ENCODE measurements around the gene TMEM63A.

Gene TMEM63A

GRCh38 chr1:225866981-225867380 lies 15.2 kb downstream of the TMEM63A start:
- no peak for DNase-seq (ENCODE audit: low read depth, low spot score)

GRCh38 chr1:225866061-225866837 lies 15.9 kb downstream of the TMEM63A start:
- no peak for DNase-seq (ENCODE audit: low read depth, low spot score)

- DNase-seq (ENCODE audit: low read depth, low spot score): no peak
Observed at GRCh38 chr1:225865514-225865913, 16.7 kb downstream of the TMEM63A start.

- DNase-seq (ENCODE audit: low read depth, low spot score): no peak
Observed at GRCh38 chr1:225863167-225863566, 19.0 kb downstream of the TMEM63A start.

GRCh38 chr1:225862581-225862950 lies 19.6 kb downstream of the TMEM63A start:
- DNase-seq (ENCODE audit: low read depth, low spot score): no peak

GRCh38 chr1:225861834-225862580 lies 20.2 kb downstream of the TMEM63A start:
- DNase-seq (ENCODE audit: low read depth, low spot score): no peak

- DNase-seq (ENCODE audit: low read depth, low spot score): no peak
Observed at GRCh38 chr1:225860876-225861441, 21.2 kb downstream of the TMEM63A start.

- no peak for DNase-seq (ENCODE audit: low read depth, low spot score)
Observed at GRCh38 chr1:225860107-225860506, 22.1 kb downstream of the TMEM63A start.

GRCh38 chr1:225859151-225859550 lies 23.0 kb downstream of the TMEM63A start:
- DNase-seq (ENCODE audit: low read depth, low spot score): no peak

GRCh38 chr1:225857256-225857655 lies 24.9 kb downstream of the TMEM63A start:
- no peak for DNase-seq (ENCODE audit: low read depth, low spot score)

- no peak for DNase-seq (ENCODE audit: low read depth, low spot score)
Observed at GRCh38 chr1:225855503-225856300, 26.5 kb downstream of the TMEM63A start.

GRCh38 chr1:225853441-225853840 lies 28.7 kb downstream of the TMEM63A start:
- DNase-seq (ENCODE audit: low read depth, low spot score): no peak

- DNase-seq (ENCODE audit: low read depth, low spot score): no peak
Observed at GRCh38 chr1:225852413-225853124, 29.6 kb downstream of the TMEM63A start.

- DNase-seq (ENCODE audit: low read depth, low spot score): no peak
Observed at GRCh38 chr1:225851805-225852204, 30.4 kb downstream of the TMEM63A start.

- DNase-seq (ENCODE audit: low read depth, low spot score): no peak
Observed at GRCh38 chr1:225850370-225850769, 31.8 kb downstream of the TMEM63A start.

GRCh38 chr1:225849925-225850324 lies 32.3 kb downstream of the TMEM63A start:
- no peak for DNase-seq (ENCODE audit: low read depth, low spot score)

GRCh38 chr1:225848030-225848955 lies 33.9 kb downstream of the TMEM63A start:
- DNase-seq (ENCODE audit: low read depth, low spot score): no peak

- DNase-seq (ENCODE audit: low read depth, low spot score): no peak
Observed at GRCh38 chr1:225847610-225848009, 34.6 kb downstream of the TMEM63A start.

- no peak for DNase-seq (ENCODE audit: low read depth, low spot score)
Observed at GRCh38 chr1:225846331-225847310, 35.6 kb downstream of the TMEM63A start.
